Activated naive CD8-positive, alpha-beta T cell treated with anti-CD3 and anti-CD28 coated beads, Interleukin-2, amount 10 ng/mL, durations not matched to agents 7 days and 5 days (primary cell): ENCODE data around the gene SUMF1. TPM values are rescaled to one million over a fixed set of nuclear protein-coding genes. Genes with fewer than 3 reads are reported as not detected.

Experiments
- ATAC-seq: fragments of 150-1000 bp; cut with Tn5 transposase; one replicate; pipeline ENCODE4 v1.10.0; 2021; ENCODE audit warnings: low read depth, moderate library complexity
- POLR2A ChIA-PET: fragments of 350-600 bp; sonication (Branson Sonifier 250); formaldehyde crosslinking; loops from one replicate; lab custom pipeline; 2021; ENCODE audit warnings: antibody characterized with exemption; lab: Charles Lee
- DNase-seq: peaks from one replicate; pipeline ENCODE4 v3.0.0; 2021
- H3K27ac Mint-ChIP-seq: one replicate; pipeline ENCODE4 v1.8.0; 2022; ENCODE audit warnings: mild to moderate bottlenecking, mixed read lengths
- H3K27me3 Mint-ChIP-seq: one replicate; pipeline ENCODE4 v1.8.0; 2022; ENCODE audit warnings: mild to moderate bottlenecking, moderate library complexity, mixed read lengths
- H3K36me3 Mint-ChIP-seq: one replicate; pipeline ENCODE4 v1.8.0; 2021; ENCODE audit warnings: mild to moderate bottlenecking, mixed read lengths
- H3K4me1 Mint-ChIP-seq: one replicate; pipeline ENCODE4 v1.8.0; 2021; ENCODE audit warnings: mixed read lengths
- H3K4me3 Mint-ChIP-seq: one replicate; pipeline ENCODE4 v1.8.0; 2022; ENCODE audit warnings: mild to moderate bottlenecking, moderate library complexity, mixed read lengths
- H3K9me3 Mint-ChIP-seq: one replicate; pipeline ENCODE4 v1.8.0; 2021; ENCODE audit warnings: mixed read lengths
- total RNA-seq, 2 experiments: library from RNA; stranded (reverse); gene quantifications; one replicate each; pipeline ENCODE4 v1.2.3, GENCODE V29; 2021

The SUMF1 gene
- total RNA-seq, 2 experiments from 2014 or later, result 9.1 to 13.7 TPM

GRCh38 chr3:4321732-4322131 is 145.3 kb downstream of the SUMF1 start:
- Mint-ChIP-seq H3K27ac (no peak overlapping the region), H3K4me1 (no peaks in the 10 kb centered on the region), H3K4me3 (no peak overlapping the region), H3K36me3 (peaks cover 3% of the 10 kb centered on the region), H3K9me3 (no peaks in the 10 kb centered on the region), H3K27me3 (no peaks in the 10 kb centered on the region)
- POLR2A ChIA-PET, result no interaction called here
- no peak for ATAC-seq
- no peak for DNase-seq

- Mint-ChIP-seq H3K4me3 (no peak overlapping the region), H3K4me1 (no peaks in the 10 kb centered on the region), H3K27ac (no peak overlapping the region), H3K9me3 (no peaks in the 10 kb centered on the region), H3K27me3 (no peaks in the 10 kb centered on the region), H3K36me3 (peaks cover 8% of the 10 kb centered on the region)
- DNase-seq (no peak), ATAC-seq (no peak)
- POLR2A ChIA-PET, result no interaction called here
These were observed 146.8 kb downstream of the SUMF1 start for GRCh38 chr3:4320096-4320911.

- no peak for ATAC-seq
- no peak overlapping the region for H3K27ac Mint-ChIP-seq
- peaks cover 20% of the 10 kb centered on the region for H3K36me3 Mint-ChIP-seq
- no peaks in the 10 kb centered on the region for H3K27me3 Mint-ChIP-seq
- DNase-seq, result no peak
- H3K4me3 Mint-ChIP-seq, result no peak overlapping the region
- POLR2A ChIA-PET, result no interaction called here
- peaks cover 6% of the 10 kb centered on the region for H3K4me1 Mint-ChIP-seq
- no peaks in the 10 kb centered on the region for H3K9me3 Mint-ChIP-seq
These were observed 152.4 kb downstream of the SUMF1 start for GRCh38 chr3:4314688-4315087.

GRCh38 chr3:4313606-4314293 is 153.3 kb downstream of the SUMF1 start:
- H3K27me3 Mint-ChIP-seq, result no peaks in the 10 kb centered on the region
- POLR2A ChIA-PET, result no interaction called here
- DNase-seq, result no peak
- ATAC-seq, result no peak
- H3K27ac Mint-ChIP-seq, result no peak overlapping the region
- no peaks in the 10 kb centered on the region for H3K9me3 Mint-ChIP-seq
- H3K4me3 Mint-ChIP-seq, result no peak overlapping the region
- peaks cover 22% of the 10 kb centered on the region for H3K36me3 Mint-ChIP-seq
- H3K4me1 Mint-ChIP-seq, result peaks cover 6% of the 10 kb centered on the region

GRCh38 chr3:4311496-4311895 is 155.6 kb downstream of the SUMF1 start:
- Mint-ChIP-seq H3K4me3 (no peak overlapping the region), H3K27me3 (no peaks in the 10 kb centered on the region), H3K4me1 (peaks cover 6% of the 10 kb centered on the region), H3K9me3 (no peaks in the 10 kb centered on the region), H3K36me3 (peaks cover 30% of the 10 kb centered on the region), H3K27ac (no peak overlapping the region)
- ATAC-seq (no peak), DNase-seq (no peak)
- POLR2A ChIA-PET, result no interaction called here

Other genes with a start within 250 kb of the SUMF1 start
- 10 to 100 TPM in 1 of 2 experiments, 1 to 10 TPM in 1; 10.0 to 11.3 TPM for gene SETMAR, start 163.9 kb downstream of the SUMF1 start, total RNA-seq
- 10 to 100 TPM; 74.3 to 76.2 TPM for gene ITPR1, start 26.1 kb upstream of the SUMF1 start, total RNA-seq